GM18520 (cell line): Measurements from ENCODE around the gene MX2.

Experiments used
- ATAC-seq: cut with Tn5 transposase; IDR thresholded peaks from one replicate; pipeline ENCODE4 v1.9.1; 2021; ENCODE audit not compliant: unreplicated experiment

Gene MX2

DNA sequence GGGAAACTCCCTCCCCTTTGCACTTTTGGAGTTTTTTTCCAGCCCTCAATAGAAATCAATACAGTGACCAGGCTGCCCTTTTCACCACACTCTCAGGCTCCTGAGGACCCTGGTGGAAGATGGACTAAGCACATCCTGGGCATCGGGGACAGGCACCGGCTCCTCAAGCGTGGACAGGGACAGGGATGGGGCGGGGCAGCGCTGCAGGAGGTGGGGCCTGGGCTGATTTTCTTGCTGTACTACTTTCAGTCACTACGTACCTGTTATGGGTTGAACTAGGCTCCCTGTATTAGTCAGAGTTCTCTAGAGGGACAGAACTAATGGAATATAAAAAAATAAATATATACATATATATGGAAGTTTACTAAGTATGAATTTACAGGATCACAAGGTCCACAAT is 2.5 kb downstream of the MX2 start:
- no peak for ATAC-seq

- no peak for ATAC-seq
Measured at GRCh38 chr21:41365377-41366107, 3.7 kb downstream of the MX2 start.

- no peak for ATAC-seq
Measured at GRCh38 chr21:41366522-41367151, 4.8 kb downstream of the MX2 start.

DNA sequence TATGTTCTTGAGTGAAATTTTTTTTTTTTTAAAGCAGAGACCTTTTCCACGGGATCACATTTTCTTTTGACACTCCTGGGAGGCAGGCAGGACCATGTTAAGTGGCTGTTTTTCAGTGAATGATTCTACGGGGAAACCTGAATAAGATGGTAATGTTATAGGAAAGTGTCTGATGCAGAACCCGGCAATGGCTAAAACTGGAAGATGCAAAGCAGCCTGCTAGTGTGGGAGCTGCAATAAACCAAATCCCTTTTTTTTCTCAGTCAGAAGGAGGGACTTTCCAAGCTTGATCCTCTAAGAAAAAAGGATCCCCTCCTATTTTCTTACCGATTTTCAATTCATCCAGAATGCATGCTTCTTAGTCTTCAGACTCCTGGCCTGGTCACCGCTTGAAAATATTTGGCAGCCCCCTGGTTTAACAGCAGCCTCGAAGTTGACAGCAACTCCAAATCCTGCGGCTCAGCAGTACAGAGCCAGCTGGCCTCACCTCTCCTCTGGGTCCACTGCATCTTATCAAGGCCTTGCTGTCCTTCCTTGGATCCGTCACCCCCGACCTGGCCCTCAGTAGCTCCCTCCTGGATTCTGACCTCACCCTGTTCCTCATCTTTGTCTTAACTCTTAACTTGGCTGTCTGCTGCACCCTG is 5.6 kb downstream of the MX2 start:
- ATAC-seq = no peak

DNA sequence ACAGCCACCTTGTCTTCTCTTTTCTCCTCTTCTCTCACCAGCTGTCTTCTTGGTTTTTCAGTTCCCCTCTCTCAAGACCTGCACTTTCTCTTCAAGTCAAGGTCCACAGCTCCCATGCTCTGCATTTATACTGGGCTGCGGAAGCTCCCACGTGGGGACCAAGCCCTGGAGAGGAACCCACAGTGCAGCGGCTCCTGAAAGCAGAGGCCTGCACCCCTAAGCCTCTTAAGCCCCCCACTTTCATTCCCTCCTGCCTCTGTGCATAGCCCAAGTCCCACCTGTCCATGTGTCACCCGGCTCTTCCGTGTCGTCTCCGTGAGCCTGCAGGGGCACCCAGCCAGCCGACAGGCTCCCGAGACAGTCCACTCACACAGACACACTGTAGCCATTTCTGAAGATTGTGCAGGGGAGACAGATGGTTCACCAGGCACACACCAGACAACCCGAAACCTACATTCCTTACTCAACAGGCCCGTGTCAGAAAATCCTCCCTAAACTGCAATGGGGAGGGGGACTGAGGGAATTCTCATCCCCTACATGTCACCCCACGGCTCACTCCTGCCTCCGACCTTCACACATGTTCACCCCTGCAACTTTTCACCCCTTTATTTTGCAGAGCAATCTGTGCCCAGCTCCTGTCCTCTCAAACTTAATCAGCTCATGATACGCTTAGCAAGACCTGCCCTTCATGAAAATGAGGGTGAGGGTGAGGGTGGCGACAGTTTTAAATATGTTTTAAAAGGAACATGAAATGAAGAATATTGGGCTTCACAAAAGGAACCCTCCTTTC is 6.3 kb downstream of the MX2 start:
- ATAC-seq = peak; percentile 36

DNA sequence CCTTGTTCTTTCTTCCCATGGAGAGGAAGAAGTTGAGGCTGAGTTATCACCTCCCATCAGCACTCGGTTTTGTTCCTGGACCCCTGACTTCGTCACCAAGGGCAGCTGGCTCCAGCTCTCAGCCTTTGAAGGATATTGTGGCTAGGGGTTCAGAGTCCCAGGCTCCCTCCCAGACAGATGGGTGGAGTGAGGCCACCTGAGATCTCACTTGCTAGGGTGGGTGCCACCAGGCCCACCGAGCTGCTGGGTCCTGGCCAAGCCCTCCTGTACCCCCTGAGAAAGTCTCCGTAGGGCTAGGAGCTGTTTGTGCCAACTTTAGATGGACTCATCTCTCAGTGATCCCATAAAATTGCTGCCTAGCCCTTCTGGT is 6.9 kb downstream of the MX2 start:
- ATAC-seq = no peak

- peak; percentile 29 for ATAC-seq
Measured at GRCh38 chr21:41369105-41369919, 7.5 kb downstream of the MX2 start.

DNA sequence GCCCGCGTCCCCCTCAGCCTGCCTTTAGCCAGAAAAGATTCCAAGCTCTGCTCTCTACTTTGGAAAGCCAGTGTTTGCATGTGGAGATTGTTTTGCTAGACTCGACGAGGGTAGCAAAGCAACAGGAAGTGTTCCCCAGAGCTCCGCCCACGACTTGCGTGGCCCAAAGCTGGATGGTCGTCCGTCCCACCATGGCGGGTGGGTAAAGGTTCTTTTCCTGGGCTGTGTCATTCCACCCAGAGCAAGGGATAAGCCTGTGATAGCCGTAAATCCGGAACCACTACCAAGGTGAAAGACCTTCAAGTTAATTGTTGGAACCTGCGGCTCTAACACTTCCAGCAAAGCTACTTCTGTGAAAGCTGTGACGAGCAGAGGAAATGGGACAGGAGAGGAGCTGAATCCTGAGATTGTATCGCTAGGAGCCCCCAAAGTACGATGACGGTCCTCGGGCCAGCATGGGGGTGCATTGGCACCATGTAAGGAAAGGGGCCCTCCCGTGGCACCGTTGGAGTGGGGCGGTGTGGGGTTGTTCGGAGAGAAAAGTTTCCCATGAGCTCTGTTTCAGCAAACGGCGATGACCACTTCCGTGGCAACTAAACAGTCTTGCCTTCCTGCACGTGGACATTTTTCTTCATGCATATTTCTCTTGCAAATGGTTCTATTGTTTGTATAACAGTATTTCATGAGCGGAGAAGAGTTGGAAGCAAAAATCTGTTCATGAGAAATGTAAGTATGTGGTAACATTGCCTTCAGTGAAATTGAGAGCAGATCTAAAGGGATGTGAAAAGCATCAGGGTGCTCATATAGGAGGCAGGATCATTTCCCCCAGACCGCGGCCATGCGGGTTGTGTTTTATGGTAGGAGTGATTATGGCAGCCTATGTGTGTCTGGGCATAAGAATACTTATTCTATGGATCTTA is 8.4 kb downstream of the MX2 start:
- ATAC-seq = no peak

DNA sequence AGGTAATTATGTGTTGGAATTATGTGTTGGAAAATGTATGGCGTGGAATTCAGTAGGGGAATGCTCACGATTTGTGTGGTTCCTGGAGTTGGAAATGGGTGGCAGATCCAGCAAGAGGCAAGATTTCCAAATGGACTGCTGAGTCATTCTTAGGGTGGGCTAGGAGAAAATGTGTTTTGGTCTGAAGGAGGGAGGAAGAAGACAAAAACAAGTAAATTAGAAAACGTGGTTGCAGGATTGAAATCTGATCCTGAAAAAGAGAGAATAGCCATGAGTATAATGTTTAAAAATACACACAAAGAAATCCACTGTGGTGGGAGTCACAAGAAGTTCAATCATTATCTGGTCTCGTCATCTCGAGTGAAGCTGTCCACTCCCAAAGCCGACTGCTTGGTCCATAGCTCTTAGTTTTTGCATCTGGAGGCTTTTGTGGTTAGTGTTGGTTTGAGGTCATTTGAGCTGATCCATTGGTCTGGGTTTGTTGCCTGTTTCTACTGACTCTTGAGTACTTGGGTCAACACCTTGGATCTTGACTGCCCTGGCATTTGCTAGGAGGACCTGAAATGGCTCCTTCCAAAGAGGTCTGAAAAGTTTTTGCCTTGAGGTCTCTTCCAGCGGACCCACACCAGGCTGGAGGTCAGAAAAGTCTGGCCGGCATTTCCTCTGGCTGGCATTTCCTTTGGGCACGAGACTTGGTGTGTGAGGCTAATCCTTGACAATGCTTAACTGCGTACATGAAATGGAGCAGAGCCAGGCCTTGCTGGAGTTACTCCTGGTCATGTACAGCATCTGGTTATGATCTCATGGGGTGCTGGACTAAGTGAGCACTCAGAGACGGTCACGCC is 9.2 kb downstream of the MX2 start:
- no peak for ATAC-seq

DNA sequence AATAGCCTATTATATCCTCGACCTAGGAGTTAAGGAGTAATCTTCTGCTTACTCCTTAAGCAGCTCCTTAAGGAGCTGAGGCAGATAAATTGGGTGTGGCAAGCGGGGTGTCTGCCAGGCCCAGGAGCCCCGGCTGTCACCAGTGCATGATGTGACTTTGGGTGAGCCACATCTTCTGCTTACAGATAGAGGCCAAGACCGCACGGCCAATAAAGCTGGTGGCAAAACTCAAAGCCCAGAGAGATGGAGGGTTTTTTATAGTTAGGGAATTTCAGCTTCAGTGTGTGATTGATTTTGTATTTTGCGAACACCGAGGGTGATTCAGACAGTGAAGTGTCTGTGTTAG is 9.8 kb downstream of the MX2 start:
- no peak for ATAC-seq

DNA sequence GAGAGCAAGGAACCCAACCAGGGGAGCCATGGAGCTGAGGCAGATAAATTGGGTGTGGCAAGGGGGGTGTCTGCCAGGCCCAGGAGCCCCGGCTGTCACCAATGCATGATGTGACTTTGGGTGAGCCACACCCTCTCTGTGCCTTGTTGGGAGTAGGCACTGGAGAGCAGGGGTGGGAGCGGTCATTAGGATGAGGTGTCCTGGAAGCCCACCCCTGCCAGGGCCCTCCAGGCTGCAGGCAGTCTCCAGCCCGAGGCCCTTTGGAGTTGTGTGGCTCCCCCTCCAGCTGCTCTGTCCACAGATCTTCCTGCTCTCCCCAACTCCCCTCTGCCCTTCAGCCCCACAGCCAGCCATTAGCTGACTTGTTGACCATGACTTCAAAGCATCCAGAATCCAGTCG is 11.4 kb downstream of the MX2 start:
- no peak for ATAC-seq

- no peak for ATAC-seq
Measured at GRCh38 chr21:41373763-41374162, 11.9 kb downstream of the MX2 start.

DNA sequence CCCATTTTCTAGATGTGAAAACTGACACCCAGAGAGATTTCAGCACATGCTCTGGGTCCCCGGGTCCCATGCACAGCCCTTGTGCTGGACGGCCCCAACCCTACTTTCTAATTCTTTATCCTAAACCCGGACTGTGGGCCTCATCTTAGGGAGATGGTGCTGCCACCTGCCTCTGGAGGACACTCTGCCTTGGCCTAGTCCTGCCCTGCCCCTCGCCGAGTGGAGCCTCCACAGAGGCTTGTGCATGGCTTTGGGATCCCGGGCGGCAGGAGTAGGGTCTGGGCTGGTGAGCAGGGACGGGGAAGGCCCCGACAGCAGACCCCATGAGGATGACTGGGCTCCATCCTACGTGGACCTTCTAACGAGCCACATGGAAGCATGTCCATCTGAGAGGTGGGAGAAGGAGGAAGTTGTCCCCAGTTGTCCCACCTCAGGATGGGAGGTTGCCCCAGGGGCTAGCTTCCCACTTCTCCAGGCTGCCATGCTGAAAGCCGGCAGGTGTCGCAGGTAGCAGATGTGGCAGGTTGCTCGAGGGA is 12.4 kb downstream of the MX2 start:
- no peak for ATAC-seq

GRCh38 chr21:41374867-41375533 is 13.2 kb downstream of the MX2 start:
- ATAC-seq = no peak

GRCh38 chr21:41375875-41376274 is 14.0 kb downstream of the MX2 start:
- ATAC-seq = no peak

GRCh38 chr21:41377715-41378114 is 15.9 kb downstream of the MX2 start:
- no peak for ATAC-seq

DNA sequence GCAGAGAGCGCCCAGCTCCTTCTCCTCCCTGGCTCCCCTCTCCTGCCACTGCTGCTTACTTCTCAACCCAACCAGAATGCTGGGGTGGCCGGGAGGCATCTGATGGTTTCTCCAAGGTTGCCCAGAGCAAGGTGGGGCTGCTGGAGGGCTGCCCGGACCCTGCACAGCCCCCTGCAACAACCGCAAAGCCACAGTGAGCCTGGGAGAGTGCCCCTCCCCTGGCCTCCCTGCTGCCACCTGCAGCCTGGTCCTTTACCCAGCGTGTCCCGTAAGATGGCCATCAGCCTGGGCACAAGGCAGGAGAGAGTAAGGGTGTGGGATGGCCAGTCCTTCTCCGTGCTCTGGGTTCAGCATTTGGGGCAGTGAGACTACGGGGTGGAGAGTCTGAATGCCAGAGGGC is 17.0 kb downstream of the MX2 start:
- no peak for ATAC-seq

GRCh38 chr21:41379901-41380300 is 18.1 kb downstream of the MX2 start:
- no peak for ATAC-seq
